Measurements from ENCODE around the gene SYTL5.

The SYTL5 gene

DNA sequence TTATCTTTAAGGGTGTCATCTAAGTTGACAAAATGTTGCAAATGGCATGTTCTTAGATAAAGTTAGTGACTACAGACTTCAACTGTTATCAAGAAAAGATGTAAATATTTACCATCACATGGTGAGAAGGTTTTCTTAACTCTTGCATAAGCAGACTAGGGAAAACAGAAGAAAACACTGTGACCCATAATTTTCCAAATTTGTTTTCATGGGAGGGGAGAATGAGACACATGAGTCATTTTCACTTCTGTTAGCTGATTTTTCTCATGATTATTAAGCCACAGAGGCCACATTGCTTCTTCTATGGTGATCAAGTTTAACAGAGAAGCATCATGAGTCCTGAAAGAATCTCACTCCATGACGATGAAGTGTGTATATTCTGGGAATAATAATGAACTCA is 30.2 kb upstream of the SYTL5 start:
- DNase-seq (ENCODE audit: low read depth in 1 of 2, low spot score in 1 of 2): no peak
- no peak for TF ChIP-seq POLR2AphosphoS5 (IDR thresholded peaks at IDR 0.05; ENCODE audit: low read depth)
- TF ChIP-seq, protein P1, sequence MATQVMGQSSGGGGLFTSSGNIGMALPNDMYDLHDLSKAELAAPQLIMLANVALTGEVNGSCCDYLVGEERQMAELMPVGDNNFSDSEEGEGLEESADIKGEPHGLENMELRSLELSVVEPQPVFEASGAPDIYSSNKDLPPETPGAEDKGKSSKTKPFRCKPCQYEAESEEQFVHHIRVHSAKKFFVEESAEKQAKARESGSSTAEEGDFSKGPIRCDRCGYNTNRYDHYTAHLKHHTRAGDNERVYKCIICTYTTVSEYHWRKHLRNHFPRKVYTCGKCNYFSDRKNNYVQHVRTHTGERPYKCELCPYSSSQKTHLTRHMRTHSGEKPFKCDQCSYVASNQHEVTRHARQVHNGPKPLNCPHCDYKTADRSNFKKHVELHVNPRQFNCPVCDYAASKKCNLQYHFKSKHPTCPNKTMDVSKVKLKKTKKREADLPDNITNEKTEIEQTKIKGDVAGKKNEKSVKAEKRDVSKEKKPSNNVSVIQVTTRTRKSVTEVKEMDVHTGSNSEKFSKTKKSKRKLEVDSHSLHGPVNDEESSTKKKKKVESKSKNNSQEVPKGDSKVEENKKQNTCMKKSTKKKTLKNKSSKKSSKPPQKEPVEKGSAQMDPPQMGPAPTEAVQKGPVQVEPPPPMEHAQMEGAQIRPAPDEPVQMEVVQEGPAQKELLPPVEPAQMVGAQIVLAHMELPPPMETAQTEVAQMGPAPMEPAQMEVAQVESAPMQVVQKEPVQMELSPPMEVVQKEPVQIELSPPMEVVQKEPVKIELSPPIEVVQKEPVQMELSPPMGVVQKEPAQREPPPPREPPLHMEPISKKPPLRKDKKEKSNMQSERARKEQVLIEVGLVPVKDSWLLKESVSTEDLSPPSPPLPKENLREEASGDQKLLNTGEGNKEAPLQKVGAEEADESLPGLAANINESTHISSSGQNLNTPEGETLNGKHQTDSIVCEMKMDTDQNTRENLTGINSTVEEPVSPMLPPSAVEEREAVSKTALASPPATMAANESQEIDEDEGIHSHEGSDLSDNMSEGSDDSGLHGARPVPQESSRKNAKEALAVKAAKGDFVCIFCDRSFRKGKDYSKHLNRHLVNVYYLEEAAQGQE (IDR thresholded peaks at IDR 0.05; ENCODE audit: insufficient replicate concordance, low read depth): no peak
- TF ChIP-seq SPI1 (IDR thresholded peaks at IDR 0.05; ENCODE audit: borderline replicate concordance, low read depth): no peak
- TF ChIP-seq GABPA (IDR thresholded peaks at IDR 0.05; ENCODE audit: low read depth): no peak
- TF ChIP-seq, protein P2, sequence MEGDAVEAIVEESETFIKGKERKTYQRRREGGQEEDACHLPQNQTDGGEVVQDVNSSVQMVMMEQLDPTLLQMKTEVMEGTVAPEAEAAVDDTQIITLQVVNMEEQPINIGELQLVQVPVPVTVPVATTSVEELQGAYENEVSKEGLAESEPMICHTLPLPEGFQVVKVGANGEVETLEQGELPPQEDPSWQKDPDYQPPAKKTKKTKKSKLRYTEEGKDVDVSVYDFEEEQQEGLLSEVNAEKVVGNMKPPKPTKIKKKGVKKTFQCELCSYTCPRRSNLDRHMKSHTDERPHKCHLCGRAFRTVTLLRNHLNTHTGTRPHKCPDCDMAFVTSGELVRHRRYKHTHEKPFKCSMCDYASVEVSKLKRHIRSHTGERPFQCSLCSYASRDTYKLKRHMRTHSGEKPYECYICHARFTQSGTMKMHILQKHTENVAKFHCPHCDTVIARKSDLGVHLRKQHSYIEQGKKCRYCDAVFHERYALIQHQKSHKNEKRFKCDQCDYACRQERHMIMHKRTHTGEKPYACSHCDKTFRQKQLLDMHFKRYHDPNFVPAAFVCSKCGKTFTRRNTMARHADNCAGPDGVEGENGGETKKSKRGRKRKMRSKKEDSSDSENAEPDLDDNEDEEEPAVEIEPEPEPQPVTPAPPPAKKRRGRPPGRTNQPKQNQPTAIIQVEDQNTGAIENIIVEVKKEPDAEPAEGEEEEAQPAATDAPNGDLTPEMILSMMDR (IDR thresholded peaks at IDR 0.05; ENCODE audit: insufficient read depth, low read length): no peak

GRCh38 chrX:37984880-37985279 is 21.5 kb upstream of the SYTL5 start:
- no peak overlapping the region for H3K4me3 ChIP-seq (replicated peaks; ENCODE audit: insufficient read depth, low read length)
- peaks cover 4% of the 10 kb centered on the region for H3K27me3 ChIP-seq (ENCODE audit: insufficient read depth, poor library complexity, severe bottlenecking)
- no peak overlapping the region for H3K27ac ChIP-seq (replicated peaks)
- no peak for DNase-seq (ENCODE audit: low read depth in 1 of 2, low spot score in 1 of 2)
- TF ChIP-seq, protein P1 (IDR thresholded peaks at IDR 0.05; ENCODE audit: insufficient replicate concordance, low read depth): no peak
- TF ChIP-seq GABPA (IDR thresholded peaks at IDR 0.05; ENCODE audit: low read depth) (no peak), SPI1 (IDR thresholded peaks at IDR 0.05; ENCODE audit: borderline replicate concordance, low read depth) (no peak), POLR2AphosphoS5 (IDR thresholded peaks at IDR 0.05; ENCODE audit: low read depth) (no peak)
- TF ChIP-seq, protein P2 (IDR thresholded peaks at IDR 0.05; ENCODE audit: insufficient read depth, low read length): no peak

More for the DNA sequence above, 30.2 kb upstream of the SYTL5 start:
- Histone ChIP-seq H3K4me3 (replicated peaks; ENCODE audit: insufficient read depth, low read length) (no peak overlapping the region), H3K27me3 (ENCODE audit: insufficient read depth, poor library complexity, severe bottlenecking) (peaks cover 2% of the 10 kb centered on the region), H3K27ac (replicated peaks) (no peak overlapping the region)

DNA sequence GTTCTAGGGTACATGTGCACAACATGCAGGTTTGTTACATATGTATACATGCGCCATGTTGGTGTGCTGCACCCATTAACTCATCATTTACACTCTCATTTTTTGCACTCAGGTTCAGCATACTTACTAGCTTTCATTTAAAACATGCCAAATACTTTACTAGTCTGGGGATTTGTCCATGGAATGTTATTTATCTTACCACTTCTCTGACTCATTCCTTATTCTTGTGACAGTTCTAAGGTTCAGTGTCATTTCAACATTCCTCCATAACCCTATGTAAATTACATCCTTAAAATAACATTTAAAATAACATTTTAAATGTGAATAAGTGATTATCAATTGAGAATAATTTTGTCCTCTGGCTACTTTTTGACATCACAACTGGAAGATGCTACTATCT is 19.5 kb upstream of the SYTL5 start:
- no peak for DNase-seq (ENCODE audit: low read depth in 1 of 2, low spot score in 1 of 2)
- Histone ChIP-seq H3K27me3 (ENCODE audit: insufficient read depth, poor library complexity, severe bottlenecking) (peaks cover 4% of the 10 kb centered on the region), H3K27ac (replicated peaks) (no peak overlapping the region), H3K4me3 (replicated peaks; ENCODE audit: insufficient read depth, low read length) (no peak overlapping the region)
- no peak for TF ChIP-seq GABPA (IDR thresholded peaks at IDR 0.05; ENCODE audit: low read depth)
- TF ChIP-seq, protein P2 (IDR thresholded peaks at IDR 0.05; ENCODE audit: insufficient read depth, low read length): no peak

DNA sequence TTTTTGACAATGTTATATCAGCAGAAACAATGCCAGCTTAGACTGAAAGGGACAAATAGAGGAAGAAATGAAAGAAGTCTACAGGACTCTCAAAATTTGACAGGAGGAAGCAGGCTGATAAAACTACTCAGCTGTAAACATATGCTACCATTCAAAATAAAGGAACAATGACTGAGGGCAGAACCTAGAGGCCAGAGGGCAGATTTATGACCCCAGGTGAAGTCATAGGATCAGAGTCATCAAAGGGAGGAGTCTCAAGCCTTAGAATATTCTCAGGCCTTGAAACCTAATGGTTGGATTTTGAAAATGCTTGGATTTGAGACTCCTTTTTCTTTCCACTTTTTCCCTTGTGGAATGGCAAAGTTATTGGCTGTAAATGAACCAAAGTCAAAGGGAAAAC is 17.0 kb upstream of the SYTL5 start:
- H3K27ac ChIP-seq (replicated peaks): no peak overlapping the region
- DNase-seq (ENCODE audit: low read depth in 1 of 2, low spot score in 1 of 2): no peak
- H3K27me3 ChIP-seq (ENCODE audit: insufficient read depth, poor library complexity, severe bottlenecking): peaks cover 4% of the 10 kb centered on the region
- no peak for TF ChIP-seq SPI1 (IDR thresholded peaks at IDR 0.05; ENCODE audit: borderline replicate concordance, low read depth)
- no peak for TF ChIP-seq GABPA (IDR thresholded peaks at IDR 0.05; ENCODE audit: low read depth)
- H3K4me3 ChIP-seq (replicated peaks; ENCODE audit: insufficient read depth, low read length): no peak overlapping the region

Data from HL-60 (cell line).